ENCODE results near the gene GRAMD1A.
"Not testable (repeated sequence)": the region's sequence is repeated elsewhere in the genome, so short reads cannot be mapped to it uniquely, and the experiment has no call there.

DNA sequence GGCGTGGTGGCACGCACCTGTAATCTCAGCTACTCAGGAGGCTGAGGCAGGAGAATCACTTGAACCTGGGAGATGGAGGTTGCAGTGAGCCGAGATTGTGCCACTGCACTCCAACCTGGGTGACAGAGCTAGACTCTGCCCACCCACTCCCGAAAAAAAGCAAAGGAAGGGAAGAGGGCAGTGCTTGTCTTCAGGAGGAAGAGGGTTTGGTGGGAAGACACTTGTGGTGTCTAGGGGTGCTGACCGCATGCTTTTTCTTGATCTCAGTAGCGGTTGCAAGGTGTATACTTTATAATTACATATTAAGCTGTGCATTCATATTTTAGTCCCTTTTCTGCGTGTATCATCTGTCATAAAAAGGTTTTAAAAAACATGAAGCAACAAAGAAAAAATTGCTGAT lies 7.5 kb upstream of the GRAMD1A start:
- TF ChIP-seq, protein P1, sequence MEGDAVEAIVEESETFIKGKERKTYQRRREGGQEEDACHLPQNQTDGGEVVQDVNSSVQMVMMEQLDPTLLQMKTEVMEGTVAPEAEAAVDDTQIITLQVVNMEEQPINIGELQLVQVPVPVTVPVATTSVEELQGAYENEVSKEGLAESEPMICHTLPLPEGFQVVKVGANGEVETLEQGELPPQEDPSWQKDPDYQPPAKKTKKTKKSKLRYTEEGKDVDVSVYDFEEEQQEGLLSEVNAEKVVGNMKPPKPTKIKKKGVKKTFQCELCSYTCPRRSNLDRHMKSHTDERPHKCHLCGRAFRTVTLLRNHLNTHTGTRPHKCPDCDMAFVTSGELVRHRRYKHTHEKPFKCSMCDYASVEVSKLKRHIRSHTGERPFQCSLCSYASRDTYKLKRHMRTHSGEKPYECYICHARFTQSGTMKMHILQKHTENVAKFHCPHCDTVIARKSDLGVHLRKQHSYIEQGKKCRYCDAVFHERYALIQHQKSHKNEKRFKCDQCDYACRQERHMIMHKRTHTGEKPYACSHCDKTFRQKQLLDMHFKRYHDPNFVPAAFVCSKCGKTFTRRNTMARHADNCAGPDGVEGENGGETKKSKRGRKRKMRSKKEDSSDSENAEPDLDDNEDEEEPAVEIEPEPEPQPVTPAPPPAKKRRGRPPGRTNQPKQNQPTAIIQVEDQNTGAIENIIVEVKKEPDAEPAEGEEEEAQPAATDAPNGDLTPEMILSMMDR (IDR thresholded peaks at IDR 0.05), result not testable (repeated sequence)
- not testable (repeated sequence) for TF ChIP-seq POLR2A, POLR2AphosphoS5 (IDR thresholded peaks at IDR 0.05)

Measured in breast epithelium (tissue), 3 donors.